HG03439 (cell line): Measurements from ENCODE around the gene USP30.
"Not testable (repeated sequence)": the region's sequence is repeated elsewhere in the genome, so short reads cannot be mapped to it uniquely, and the experiment has no call there.

Source experiments
- ATAC-seq: cut with Tn5 transposase; IDR thresholded peaks from one replicate; pipeline ENCODE4 v1.9.1; 2021; ENCODE audit warnings: mild to moderate bottlenecking, moderate library complexity; ENCODE audit not compliant: unreplicated experiment

USP30 gene, protein sequence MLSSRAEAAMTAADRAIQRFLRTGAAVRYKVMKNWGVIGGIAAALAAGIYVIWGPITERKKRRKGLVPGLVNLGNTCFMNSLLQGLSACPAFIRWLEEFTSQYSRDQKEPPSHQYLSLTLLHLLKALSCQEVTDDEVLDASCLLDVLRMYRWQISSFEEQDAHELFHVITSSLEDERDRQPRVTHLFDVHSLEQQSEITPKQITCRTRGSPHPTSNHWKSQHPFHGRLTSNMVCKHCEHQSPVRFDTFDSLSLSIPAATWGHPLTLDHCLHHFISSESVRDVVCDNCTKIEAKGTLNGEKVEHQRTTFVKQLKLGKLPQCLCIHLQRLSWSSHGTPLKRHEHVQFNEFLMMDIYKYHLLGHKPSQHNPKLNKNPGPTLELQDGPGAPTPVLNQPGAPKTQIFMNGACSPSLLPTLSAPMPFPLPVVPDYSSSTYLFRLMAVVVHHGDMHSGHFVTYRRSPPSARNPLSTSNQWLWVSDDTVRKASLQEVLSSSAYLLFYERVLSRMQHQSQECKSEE

DNA sequence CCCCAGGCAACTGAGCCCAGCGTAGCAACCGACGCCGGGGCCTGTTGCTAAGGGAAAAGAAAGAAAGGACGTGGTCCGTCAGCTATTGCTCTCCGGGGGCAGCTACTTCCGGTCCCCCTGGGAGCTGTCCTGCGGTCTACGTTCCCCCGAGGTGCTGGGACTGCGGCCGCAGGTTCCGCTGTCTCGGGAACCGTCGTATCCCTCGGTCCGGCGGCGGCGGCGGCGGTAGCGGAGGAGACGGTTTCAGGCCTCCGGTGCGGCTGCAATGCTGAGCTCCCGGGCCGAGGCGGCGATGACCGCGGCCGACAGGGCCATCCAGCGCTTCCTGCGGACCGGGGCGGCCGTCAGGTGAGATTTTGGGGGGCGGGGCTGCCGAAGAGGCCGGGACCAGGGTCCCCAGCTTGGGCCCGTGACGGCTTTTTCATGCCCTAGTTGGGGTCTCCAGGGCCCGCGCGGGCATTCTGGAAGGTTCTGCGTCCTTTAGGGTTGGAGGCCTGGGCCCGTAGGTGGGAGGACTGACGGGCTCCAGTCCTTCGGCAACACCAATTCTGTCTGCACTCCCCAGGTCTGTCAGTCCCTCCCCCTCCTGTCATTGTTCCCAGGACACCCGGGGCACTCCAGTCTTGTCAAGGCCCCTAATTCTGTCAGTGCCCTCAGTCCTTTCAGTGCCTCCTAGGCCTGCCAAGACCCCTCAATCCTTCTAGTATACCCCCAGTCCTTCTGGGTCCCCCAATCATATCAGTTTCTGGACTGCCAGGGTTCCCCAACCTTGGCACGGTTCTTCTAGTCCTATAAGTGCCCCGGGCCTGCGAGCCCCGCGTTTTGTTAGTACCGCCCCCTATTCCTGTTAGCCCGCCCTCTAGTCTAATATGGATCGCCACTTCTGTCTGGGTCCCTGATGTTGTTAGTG lies at the start of gene USP30:
USP30 (plus strand) TSS at position 163 of the 910 bp plus-strand sequence; CDS start at position 266, 103 bp downstream.
- peak; percentile 86 for ATAC-seq

GRCh38 chr12:109004017-109004416 lies 48.4 kb upstream of the USP30 start:
- ATAC-seq = no peak

GRCh38 chr12:109009766-109010165 lies 42.6 kb upstream of the USP30 start:
- ATAC-seq = no peak

- ATAC-seq = no peak
Measured at GRCh38 chr12:109010259-109010658, 42.1 kb upstream of the USP30 start.

GRCh38 chr12:109014984-109015765 lies 37.2 kb upstream of the USP30 start:
- no peak for ATAC-seq

DNA sequence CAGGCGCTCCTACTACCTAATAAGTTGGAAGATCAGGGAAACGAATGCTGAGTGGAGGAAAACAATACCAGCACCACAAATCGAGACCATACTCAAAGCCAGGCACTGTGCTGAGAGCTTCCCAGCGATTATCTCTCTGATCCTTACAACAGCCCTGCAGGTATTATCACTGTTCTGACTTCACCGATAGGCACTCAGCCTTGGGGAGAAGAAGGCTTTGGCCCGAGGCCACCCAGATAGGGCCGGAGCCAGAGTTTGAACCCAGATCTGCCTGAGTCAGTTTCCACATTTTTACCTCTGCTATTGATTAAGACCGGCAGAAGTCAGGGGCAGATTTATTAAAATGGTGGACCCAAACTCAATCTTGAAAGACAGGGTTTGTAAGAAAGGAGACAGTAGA lies 36.4 kb upstream of the USP30 start:
- no peak for ATAC-seq

GRCh38 chr12:109016978-109017377 lies 35.4 kb upstream of the USP30 start:
- no peak for ATAC-seq

DNA sequence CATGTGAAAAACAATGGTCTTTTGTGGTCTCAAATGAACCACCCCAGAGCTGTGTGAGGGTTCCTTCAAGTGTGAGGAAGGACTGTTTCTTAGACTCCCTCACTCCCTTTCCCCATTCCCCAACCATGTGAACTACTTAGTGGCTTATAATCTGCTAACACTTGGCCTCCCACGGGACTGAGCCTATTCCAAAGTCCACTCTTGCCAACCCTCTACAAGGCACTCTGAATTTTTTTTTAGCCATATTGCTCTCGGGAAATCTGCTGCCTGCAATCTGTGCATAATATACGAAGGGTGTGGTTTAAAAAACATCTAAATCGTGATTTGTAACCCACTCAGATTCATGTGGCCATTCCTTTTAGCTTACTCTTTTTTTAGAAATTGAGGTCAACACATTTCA lies 34.1 kb upstream of the USP30 start:
- no peak for ATAC-seq

GRCh38 chr12:109020146-109020795 lies 32.1 kb upstream of the USP30 start:
- no peak for ATAC-seq

DNA sequence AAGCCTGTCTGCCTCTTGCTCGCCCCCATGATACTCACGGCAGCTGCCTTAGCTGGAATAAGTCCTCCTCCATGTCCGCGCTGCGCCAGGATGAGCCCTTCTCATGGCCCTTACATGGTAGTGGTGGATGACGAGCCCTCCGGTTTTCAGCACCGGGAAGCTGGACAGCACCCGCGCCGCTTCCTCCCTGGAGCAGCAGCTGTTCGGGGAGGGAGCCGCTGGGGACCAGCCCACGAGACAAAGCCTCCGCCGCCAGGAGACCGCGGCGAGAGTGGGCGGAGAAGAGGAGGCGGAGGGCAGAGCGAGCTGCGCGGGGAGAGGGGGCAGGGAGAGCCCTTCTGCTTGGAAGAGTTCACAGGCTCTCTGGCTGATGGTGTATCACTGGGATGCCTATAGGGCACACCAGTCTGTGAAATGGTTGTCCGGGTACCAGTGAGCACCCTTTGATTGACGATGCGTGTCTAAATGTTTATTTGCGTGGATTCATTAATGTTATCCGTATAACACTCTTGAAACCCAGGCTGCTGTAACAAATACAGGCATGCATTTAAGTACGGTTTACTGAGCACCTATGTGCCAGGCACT lies 31.5 kb upstream of the USP30 start, which contains the start of gene SVOP:
SVOP (minus strand) TSS at position 273 of the 585 bp plus-strand sequence; CDS start at position 73, 200 bp downstream.
- no peak for ATAC-seq

GRCh38 chr12:109027767-109028166 lies 24.6 kb upstream of the USP30 start:
- ATAC-seq = no peak

DNA sequence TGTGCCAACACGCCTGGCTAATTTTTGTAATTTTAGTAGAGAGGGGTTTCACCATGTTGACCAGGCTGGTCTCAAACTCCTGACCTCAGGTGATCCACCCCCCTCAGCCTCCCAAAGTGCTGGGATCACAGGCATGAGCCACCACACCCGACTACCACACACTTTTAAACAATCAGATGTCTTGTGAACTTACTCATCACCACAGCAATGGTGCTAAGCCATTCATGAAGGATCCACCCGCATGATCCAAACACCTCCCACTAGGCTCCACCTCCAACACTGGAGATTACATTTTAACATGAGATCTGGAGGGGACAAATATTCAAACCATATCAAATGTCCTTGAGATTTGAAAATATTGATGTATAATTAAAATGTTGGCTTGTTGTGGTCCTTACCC lies 23.8 kb upstream of the USP30 start:
- not testable (repeated sequence) for ATAC-seq

DNA sequence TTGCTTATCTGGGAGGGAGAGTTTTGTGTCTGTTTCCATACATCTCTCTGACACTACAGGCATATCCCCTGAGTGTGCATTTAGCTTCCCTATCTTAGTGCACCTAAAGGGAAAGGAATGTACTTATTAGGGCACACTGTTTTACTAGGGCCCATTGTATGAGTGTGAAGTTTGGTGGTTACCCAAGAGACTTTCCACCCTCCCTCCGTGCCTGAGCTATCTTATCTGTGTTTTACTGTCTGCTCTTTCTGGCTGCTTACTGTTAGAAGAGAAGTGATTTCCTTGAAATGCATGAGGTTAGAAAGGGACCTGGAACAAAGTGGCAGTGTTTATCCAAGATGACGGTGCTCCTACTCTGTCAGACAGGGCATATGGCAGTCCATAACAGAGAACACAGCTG lies 23.0 kb upstream of the USP30 start:
- no peak for ATAC-seq

- ATAC-seq = no peak
Measured at GRCh38 chr12:109033239-109034196, 18.9 kb upstream of the USP30 start.

- no peak for ATAC-seq
Measured at GRCh38 chr12:109036975-109037374, 15.4 kb upstream of the USP30 start.

- no peak for ATAC-seq
Measured at GRCh38 chr12:109044241-109044640, 8.1 kb upstream of the USP30 start.

GRCh38 chr12:109047081-109047805 lies 5.1 kb upstream of the USP30 start:
- ATAC-seq = no peak

DNA sequence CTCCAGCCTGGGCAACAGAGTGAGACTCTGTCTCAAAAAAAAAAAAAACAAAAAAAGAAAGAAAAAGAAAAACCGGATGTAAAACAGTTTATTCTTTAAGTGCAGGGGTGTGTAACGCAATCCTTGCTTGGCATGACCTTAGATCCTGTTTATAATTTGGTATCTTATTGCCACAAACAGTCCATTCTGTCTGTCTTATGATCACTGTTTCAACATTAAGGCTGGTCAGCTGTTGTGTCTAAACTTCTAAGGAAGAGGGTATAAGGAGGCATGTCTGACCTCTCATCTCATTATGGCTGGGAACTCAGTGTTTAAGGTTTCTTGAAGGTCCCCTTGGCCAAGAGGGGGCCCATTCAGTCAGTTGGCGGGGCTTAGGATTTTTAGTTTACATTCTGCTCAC lies 3.7 kb upstream of the USP30 start:
- ATAC-seq = not testable (repeated sequence)
